Natural killer cell (primary cell): Measurements from ENCODE around the gene COL5A1. TPM values are rescaled to one million over a fixed set of nuclear protein-coding genes. Genes with fewer than 3 reads are reported as not detected.

Source experiments
- ATAC-seq, 3 donors: fragments of 150-1000 bp in 2 of 3; fragments of 200-7000 bp in 1 of 3; cut with Tn5 transposase; 1 replicate in 1 of 3; 2 replicates in 2 of 3; pipeline ENCODE4 v1.10.0; 2021; ENCODE audit warnings: mild to moderate bottlenecking in 2 of 3, moderate library complexity in 2 of 3
- DNase-seq, 2 donors: peaks; one replicate each; pipeline versions ENCODE4 v3.0.0 to v3.0.0-alpha.2; 2013 to 2021; ENCODE audit warnings: mixed read lengths in 1 of 2
- H3K27ac ChIP-seq: one replicate; pipeline ENCODE4 v1.5.1; 2013; ENCODE audit warnings: mild to moderate bottlenecking, low read length
- H3K27me3 ChIP-seq: one replicate; pipeline ENCODE4 v1.6.1; 2013; ENCODE audit warnings: low read length; ENCODE audit not compliant: control insufficient read depth, insufficient read depth
- H3K36me3 ChIP-seq: one replicate; pipeline ENCODE4 v1.6.1; 2013; ENCODE audit warnings: low read length; ENCODE audit not compliant: control insufficient read depth, insufficient read depth
- H3K4me1 ChIP-seq: one replicate; pipeline ENCODE4 v1.6.1; 2013; ENCODE audit warnings: low read length; ENCODE audit not compliant: control insufficient read depth, insufficient read depth
- H3K4me3 ChIP-seq: one replicate; pipeline ENCODE4 v1.5.1; 2013; ENCODE audit warnings: low read length
- H3K9me3 ChIP-seq: one replicate; pipeline ENCODE4 v1.6.1; 2013; ENCODE audit warnings: low read length; ENCODE audit not compliant: control insufficient read depth, insufficient read depth
- H3K27ac Mint-ChIP-seq, 2 donors: one replicate each; pipeline ENCODE4 v1.8.0; 2022; ENCODE audit warnings: mild to moderate bottlenecking in 2 of 2, mixed read lengths in 2 of 2, moderate library complexity in 1 of 2
- H3K27me3 Mint-ChIP-seq, 2 donors: one replicate each; pipeline ENCODE4 v1.8.0; 2022; ENCODE audit warnings: low read depth in 2 of 2, mixed read lengths in 2 of 2
- H3K36me3 Mint-ChIP-seq: one replicate; pipeline ENCODE4 v1.8.0; 2022; ENCODE audit warnings: mixed read lengths
- H3K4me1 Mint-ChIP-seq, 2 donors: one replicate each; pipeline ENCODE4 v1.8.0; 2022; ENCODE audit warnings: mixed read lengths in 2 of 2
- H3K4me3 Mint-ChIP-seq: one replicate; pipeline ENCODE4 v1.8.0; 2022; ENCODE audit warnings: mild to moderate bottlenecking, moderate library complexity, mixed read lengths
- H3K9me3 Mint-ChIP-seq, 2 donors: one replicate each; pipeline ENCODE4 v1.8.0; 2022; ENCODE audit warnings: mixed read lengths in 2 of 2
- CTCF ChIP-seq: fragments of 200-600 bp; IDR thresholded peaks from one replicate; pipeline ENCODE4 v1.8.0; 2022; ENCODE audit warnings: antibody characterized with exemption
- WGBS: methylation state at CpG from one replicate; pipeline ENCODE4 v1.1.7; 2013; ENCODE audit warnings: missing lambda C conversion rate; ENCODE audit not compliant: insufficient coverage; 5-methylcytosine and 5-hydroxymethylcytosine counted together
- intact Hi-C: fragments of 100-400 bp; cut with micrococcal nuclease; formaldehyde crosslinking; loops from one replicate; pipeline ENCODE4 v1.14.2; 2022
- total RNA-seq, 4 donors: library from RNA; stranded (reverse); fragments of 120-200 nt in 1 of 4; gene quantifications; one replicate each; pipeline versions ENCODE4 v1.2.3 to v1.2.4, GENCODE V29; 2013 to 2022

COL5A1 gene
- total RNA-seq, 3 donors from 2014 or later (not counting 1 experiment from before 2014, with no cell fraction given) = 0.11 to 0.28 (median 0.23) TPM

- no peak overlapping the region for H3K4me3 Mint-ChIP-seq
- no peak for DNase-seq
- 91% methylated on average over 13 of the region's 13 CpGs for WGBS
Observed at GRCh38 chr9:134638502-134639090, 3.0 kb upstream of the COL5A1 start.

GRCh38 chr9:134639994-134640393, 1.6 kb upstream of the COL5A1 start:
- Histone ChIP-seq H3K36me3 (no peaks in the 10 kb centered on the region), H3K27ac (no peak overlapping the region), H3K4me3 (no peak overlapping the region), H3K4me1 (no peaks in the 10 kb centered on the region), H3K27me3 (peaks cover 3% of the 10 kb centered on the region), H3K9me3 (no peaks in the 10 kb centered on the region)
- intact Hi-C loops = no loop called here
- H3K27ac Mint-ChIP-seq = no peak overlapping the region
- H3K4me1 Mint-ChIP-seq = no peaks in the 10 kb centered on the region
- H3K36me3 Mint-ChIP-seq = no peaks in the 10 kb centered on the region
- peaks cover 12 to 14% of the 10 kb centered on the region in 2 donors for H3K27me3 Mint-ChIP-seq
- no peaks in the 10 kb centered on the region for H3K9me3 Mint-ChIP-seq
- TF ChIP-seq CTCF = no peak
- DNase-seq (no peak), ATAC-seq (no peak)
- WGBS = 87% methylated on average over 5 of the region's 5 CpGs
- no peak overlapping the region for H3K4me3 Mint-ChIP-seq

More at GRCh38 chr9:134638502-134639090, 3.0 kb upstream of the COL5A1 start:
- no peaks in the 10 kb centered on the region for H3K4me1 Mint-ChIP-seq
- no peak overlapping the region for H3K27ac Mint-ChIP-seq
- no peaks in the 10 kb centered on the region for H3K9me3 Mint-ChIP-seq
- no peaks in the 10 kb centered on the region for H3K9me3 ChIP-seq
- H3K27me3 Mint-ChIP-seq = peaks cover 9 to 14% of the 10 kb centered on the region in 2 donors
- H3K4me1 ChIP-seq = no peaks in the 10 kb centered on the region
- H3K27me3 ChIP-seq = peaks cover 3% of the 10 kb centered on the region
- no peaks in the 10 kb centered on the region for H3K36me3 ChIP-seq
- TF ChIP-seq CTCF = no peak
- no peak overlapping the region for H3K4me3 ChIP-seq
- no peak for ATAC-seq
- H3K36me3 Mint-ChIP-seq = no peaks in the 10 kb centered on the region
- intact Hi-C loops = no loop called here
- no peak overlapping the region for H3K27ac ChIP-seq

GRCh38 chr9:134640506-134641172, 964 bp upstream of the COL5A1 start:
- 86% methylated on average over 13 of the region's 14 CpGs for WGBS
- Histone ChIP-seq H3K36me3 (no peaks in the 10 kb centered on the region), H3K4me3 (no peak overlapping the region), H3K27ac (no peak overlapping the region), H3K27me3 (peaks cover 3% of the 10 kb centered on the region), H3K4me1 (no peaks in the 10 kb centered on the region), H3K9me3 (no peaks in the 10 kb centered on the region)
- DNase-seq (no peak), ATAC-seq (no peak)
- peak overlapping the region; percentile 52 for H3K4me3 Mint-ChIP-seq
- H3K9me3 Mint-ChIP-seq = no peaks in the 10 kb centered on the region
- H3K27me3 Mint-ChIP-seq = peaks cover 12 to 14% of the 10 kb centered on the region in 2 donors
- H3K4me1 Mint-ChIP-seq = no peaks in the 10 kb centered on the region
- intact Hi-C loops = no loop called here
- no peak for TF ChIP-seq CTCF
- no peaks in the 10 kb centered on the region for H3K36me3 Mint-ChIP-seq
- H3K27ac Mint-ChIP-seq = no peak overlapping the region
